ENCODE measurements around the gene GLI2.
A peak's percentile ranks its signal among the peaks of the same experiment; 100 is the strongest.

GLI2 gene

DNA sequence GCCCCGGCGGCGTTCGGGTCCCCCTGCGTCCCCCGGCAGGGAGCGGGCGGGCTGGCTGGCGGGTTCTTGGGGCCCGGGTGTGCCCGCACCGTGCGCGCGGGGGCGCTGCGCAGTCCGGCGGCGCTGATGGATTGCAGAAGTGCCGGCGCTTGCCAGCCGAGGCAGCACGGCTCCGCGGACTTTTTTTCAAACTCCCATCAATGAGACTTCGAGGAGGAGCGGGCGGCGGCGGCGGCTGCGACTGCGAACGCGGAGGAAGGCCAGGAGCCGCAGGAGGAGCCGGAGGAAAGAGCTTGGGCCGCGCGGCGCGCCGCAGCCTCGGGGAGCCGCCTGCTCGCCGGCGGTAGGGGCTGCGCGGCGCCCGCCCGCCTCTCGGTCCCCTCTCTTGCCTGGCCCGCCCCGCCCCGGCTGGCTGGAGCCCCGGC lies at the start of gene GLI2:
Gene GLI2 (plus strand): TSS at position 123 of the 425 bp plus-strand sequence. CDS start 61,453 bp downstream, outside the sequence.
- peak in 1 of 2 experiments; percentile 7 for DNase-seq

DNA sequence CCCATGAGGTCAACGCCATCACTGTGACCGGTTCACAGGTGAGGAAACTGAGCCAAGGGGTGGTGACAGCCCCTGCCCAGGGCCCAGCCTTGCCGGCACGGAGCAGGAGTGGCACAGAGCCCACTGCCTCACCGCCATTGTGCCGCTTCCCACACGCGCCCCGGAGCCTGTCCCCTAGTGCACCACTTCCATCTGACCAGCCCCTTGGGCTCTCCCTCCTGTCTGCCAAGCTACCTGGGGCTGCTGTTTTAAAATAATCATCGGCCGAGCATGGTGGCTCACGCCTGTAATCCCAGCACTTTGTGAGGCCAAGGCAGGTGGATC lies 49.7 kb upstream of the GLI2 start:
- DNase-seq = no peak

DNA sequence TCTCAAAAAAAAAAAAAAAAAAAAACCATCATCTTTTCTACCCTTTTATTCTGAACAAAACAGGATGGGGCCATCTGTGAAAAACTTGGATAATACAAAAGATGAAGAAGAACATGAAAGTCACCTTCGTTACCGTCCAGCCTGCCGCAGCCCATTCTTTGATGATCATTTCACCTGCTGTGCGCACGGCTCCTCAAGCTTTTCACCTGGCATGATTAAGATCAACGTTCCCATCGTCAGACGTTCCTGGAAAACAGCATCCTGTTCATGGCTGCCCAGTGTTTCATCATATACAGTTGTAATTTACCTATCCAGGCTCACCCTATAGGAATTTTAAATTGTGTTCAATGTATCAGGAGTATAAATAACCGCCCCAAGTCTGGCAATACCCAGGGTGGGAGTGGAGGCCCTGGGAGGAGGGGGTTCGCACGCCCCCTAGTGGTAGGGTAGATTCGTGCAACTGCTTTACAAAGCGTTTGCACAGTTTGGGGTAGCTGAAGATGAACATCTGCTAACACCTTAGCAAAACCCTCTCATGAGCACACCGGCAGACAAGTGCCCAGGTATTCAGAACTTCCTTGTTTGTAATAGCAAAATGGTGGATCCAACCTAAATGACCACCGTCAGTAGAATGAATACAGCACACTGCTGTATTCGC lies 49.0 kb upstream of the GLI2 start:
- no peak for DNase-seq

DNA sequence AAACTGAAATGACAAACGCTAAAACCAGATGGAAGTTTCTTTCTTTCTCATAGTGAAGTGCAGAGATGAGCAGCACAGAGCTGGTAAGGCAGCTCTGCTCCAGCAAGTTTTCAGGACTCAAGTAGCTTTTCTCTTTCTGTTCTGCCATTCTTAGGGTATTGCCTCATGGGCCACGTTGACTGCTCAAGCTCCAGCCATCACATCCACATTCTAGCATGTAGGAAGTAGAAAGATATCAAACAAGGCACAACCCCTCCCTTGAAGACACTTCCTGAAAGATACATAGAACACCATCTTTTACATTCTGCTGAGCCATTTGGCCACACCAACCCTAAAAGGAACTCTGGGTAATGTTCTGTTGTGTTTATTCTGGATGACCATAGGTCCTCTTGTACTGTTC lies 48.5 kb upstream of the GLI2 start:
- DNase-seq = no peak

DNA sequence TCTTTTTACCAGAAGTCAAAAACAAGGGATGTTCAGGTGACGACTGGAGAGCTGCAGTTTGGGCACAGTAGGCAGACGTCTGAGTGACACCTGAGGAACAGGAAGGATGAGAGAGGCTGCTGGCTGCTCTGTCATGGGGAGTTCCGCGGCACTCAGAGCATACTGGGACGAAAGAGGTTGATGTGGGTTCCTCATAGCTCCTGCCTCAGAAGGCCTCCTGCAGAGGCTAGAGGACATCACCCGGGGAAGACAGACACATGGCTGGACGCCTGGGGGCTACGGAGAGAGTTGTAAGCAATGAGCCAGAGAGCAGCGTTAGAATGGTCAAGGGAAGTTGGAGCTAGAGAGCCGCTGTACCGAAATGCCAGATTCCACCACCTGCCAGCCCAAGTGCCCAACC lies 45.1 kb upstream of the GLI2 start:
- DNase-seq = no peak

DNA sequence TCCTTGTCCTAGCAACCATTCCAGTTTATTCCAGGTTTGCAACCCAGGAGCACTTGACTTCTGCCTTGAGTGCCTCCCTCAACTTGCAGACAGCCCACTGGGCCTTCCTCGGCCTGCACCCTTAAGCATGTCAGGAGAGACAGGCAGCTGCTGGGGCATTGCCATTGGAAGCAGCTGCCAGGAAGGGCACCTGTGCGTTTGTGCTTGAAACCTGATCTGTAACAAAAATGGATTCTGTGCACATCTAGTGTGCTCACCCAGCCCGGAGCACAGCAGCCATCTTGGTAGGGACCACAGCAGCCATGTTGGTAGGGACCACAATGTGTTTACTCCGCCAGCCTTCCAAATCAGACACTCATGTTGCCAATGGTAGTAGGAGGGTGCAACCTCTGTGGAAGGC lies 44.3 kb upstream of the GLI2 start:
- DNase-seq = no peak

DNA sequence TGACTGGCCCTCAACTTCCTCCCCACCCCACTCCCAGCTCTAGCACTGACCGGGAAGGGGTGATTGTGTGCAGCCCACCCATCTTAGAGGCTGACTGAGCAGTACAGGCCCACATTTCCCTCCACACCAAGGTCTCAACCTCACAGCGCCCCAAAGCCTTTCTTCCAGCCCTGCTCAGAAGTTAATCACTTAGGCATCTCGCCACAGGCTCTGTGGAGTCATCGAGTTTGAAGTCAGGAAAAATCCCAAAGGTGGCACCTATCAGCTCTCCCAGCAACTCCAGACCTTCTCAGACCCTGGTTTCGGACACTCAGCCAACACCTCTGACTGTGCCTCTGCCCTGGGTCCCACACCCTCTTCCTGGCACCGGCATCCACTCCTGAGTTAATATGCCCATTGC lies 43.0 kb upstream of the GLI2 start:
- DNase-seq = no peak

DNA sequence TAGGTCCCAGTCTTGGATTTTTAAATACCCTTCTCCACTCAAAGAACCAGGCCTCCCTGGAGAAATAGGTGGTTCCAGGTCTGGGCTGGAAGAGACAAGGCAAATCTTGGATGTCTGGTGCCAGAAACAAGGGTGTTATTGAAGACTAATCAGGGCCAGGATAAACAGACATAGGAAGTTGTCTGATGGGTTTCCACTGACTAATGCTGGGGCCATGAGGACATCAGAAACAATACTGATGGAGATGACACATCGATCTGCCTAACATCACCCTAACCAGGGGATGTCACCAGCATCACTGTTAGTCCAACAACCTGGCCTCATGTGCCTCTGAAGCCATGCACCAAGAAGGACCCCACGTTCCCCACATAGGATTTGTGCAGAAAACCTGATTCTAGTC lies 42.5 kb upstream of the GLI2 start:
- DNase-seq = no peak

DNA sequence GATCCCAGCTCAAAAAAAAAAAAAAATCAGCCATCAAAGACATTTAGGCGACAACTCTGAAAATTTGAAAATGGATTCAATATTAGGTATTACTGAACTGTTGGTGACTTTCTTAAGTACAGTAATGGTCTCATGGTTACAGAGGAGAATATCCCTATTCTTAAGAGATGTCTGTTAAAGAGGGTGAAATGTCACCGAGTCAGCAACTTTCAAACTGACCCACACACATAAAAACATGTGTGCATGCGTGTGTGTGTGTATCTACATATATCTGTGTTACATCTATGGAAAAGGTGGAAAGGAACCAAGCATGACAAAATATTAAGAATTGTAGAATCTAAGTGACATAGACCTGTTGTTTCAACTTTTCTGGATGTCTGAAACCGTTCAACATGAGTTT lies 41.6 kb upstream of the GLI2 start:
- no peak for DNase-seq

DNA sequence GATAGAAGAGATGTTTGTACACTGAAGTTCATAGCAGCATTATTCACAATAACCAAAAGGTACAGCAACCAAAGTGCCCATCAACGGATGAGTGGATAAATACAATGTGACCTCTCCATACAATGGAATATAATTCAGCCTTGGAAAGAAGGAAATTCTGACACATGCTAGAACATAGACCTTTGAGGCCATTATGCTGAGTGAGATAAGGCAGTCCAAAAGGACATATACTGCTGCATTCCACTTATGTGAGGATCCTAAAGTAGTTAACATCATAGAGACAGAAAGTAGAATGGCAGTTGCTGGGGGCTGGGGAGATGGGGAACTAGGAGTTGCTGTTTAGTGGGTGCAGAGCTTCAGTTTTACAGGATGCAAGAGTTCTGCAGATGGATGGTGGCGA lies 38.2 kb upstream of the GLI2 start:
- no peak for DNase-seq

DNA sequence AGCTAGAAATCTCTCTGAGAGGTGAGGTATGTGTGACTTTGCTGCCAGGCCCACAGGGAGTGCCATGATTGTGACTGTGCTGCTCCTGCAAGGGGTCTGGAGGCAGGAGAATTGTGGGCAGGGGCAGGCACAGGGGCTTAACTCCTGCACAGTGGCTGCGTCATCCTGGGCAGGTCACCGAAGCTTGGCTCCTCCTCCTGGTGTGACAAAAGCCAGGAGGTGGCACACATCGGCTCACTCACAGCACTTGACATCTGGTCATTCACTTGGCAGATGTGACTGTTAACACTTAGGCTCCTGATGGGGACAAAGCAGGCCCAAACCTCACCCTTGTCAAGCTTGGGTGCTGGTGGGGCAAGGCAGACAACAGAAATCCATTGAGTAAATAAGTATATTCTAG lies 36.4 kb upstream of the GLI2 start:
- DNase-seq = no peak

DNA sequence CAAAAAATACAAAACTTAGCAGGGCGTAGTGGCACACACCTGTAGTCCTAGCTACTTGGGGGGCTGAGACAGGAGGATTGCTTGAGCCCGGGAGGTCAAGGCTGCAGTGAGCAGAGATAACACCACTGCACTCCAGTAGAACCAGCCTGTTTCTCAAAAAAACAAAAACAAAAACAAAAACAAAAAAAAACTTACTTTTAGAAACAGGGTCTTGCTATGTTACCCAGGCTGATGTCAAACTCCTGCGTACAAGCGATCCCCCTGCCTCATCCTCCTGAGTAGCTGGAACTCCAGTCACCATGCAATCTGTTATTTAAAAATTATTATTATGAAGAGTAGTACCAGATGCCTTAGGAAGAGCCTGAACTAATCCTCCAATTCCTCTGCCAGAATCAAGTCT lies 35.0 kb upstream of the GLI2 start:
- DNase-seq = no peak

DNA sequence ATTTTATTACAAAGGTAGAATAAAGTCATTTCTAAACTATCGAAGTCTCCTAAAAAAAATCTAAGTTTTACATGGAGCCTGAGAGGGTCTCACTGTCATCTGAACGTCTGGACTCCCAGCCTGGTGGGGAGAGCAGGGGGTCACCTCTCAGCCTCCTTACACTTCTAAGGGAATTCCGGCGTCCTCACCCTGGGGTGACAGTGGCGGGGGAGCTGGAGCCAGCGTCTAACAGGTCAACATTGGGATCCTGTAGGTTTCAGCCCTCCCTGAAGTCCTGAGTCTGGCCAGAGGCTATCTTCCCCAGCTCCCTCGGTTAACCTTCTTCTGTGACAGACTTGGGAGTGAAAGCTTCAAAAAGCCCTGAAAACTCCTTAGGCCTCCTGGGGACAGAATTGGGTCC lies 34.6 kb upstream of the GLI2 start:
- no peak for DNase-seq

DNA sequence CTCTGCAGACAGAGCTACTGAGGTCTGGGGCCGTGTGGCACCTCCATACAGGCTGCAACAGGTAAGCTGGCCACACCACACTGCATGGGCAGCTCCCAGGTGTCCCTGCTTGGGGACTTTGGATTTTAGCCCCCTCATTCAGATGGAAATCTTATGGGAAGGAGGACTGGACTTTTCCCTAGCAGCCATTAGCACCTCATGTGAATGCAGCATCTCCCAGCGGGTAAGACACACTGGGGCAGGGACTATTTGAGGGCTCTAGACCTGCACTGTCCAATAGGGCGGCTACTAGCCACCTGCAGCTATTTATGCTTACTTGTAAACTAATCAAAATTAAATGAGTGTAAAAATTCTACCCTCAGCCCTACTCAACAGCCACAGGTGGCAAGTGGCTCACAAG lies 34.2 kb upstream of the GLI2 start:
- no peak for DNase-seq

DNA sequence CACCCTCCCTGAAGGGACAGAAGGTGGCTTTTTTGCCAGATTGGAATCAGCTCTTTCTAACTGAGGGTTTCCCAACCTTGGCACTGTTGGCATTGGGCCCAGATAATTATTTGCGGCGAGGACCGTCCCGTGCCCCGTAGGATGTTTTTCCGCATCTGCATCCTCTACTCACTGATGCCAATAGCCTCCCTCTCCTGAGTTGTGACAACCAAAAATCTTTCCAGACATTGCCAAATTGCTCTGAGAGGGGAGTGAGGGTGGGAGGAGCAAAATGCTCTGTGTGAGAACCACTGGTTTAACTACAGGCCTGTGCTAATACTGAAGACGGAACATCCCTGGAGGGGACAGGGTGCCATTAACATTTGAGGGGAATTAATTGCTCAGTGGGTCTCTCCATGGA lies 33.6 kb upstream of the GLI2 start:
- DNase-seq = no peak

DNA sequence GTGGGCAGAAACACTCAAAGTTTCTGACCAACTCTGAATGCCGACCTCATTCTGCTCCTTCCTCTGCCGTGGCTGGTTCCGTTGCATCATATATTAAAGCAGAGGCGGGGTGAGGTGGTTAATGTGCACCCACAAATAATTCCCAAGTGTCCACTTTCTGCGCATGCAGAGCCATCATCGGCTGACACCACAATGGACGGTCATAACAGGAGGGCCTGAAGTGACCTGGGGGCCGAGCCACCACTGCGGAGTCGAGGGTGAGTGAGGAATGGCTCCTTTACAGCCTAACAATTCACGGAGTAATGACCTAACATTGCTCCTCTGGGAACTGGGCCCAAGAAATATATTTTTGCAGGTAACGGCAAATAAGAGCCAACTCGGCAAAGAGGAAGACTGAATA lies 32.9 kb upstream of the GLI2 start:
- DNase-seq = no peak

DNA sequence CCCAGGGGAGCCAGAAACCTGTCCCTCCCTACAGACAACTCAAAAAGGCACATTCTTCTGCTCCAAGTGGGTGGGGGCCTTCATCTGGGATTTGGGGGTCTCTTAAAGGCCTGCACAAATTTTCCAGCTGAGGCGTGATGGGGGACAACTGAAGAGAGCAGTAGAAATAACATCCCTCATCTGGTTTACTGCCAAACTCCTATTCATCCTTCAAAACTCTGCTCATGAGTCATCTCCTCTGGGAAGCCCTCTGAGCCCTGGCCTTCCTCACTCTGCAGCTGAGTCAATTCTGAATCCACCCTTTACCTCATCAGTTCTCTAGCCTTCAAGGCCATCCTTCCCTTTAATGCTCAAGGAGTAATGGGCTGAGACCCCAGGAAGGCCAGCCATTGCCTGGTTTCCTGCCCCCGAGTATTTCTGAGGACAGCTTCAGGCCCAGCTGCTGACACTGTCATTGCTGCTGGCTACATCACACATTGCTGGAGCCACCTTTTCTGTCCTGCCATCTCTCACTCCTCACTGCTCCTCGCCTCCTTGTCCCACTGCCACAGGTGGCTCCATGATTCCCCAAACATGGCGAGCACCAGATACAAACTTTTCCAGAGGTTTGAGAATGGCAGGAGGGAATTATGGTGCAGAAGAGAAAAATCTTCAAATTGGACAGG lies 32.2 kb upstream of the GLI2 start:
- no peak for DNase-seq

DNA sequence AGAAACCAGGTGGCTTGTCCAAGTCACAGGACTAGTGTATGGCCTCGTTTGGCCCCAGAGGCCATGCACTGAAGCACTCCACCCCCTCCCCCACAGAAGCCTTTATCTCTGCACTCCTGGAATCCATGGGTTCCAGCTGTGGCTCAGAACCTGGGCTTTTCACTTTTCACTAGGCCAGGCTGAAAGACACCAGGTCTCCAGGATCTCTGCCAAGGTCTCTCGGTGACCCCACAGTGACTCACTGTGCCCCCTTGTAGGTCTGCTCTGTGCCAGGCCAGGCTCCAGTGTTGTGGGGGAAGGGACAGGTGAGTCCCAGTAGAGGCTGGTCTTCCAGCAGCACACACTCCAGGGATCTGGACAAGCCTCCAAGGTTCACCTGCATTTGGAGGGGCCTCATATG lies 31.0 kb upstream of the GLI2 start:
- DNase-seq = no peak

DNA sequence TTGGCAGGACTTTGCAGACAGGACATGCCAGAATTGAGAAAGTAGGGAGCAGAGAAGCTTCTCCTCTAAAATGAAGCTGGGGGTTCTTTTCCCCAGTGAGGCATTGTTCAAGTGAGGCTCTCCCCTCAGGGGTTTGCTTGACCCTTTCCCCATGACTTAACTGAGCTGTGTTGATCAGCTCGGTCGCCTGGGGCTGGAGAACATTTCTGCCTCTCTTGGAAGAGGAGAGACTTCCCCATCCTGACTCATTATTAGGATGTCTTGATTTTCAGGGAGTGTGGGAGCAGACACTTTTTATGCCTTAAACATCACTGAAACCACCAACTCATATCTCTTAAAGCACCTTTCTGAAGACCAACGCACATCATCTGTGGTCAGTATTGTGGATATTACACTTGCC lies 27.9 kb upstream of the GLI2 start:
- no peak for DNase-seq

DNA sequence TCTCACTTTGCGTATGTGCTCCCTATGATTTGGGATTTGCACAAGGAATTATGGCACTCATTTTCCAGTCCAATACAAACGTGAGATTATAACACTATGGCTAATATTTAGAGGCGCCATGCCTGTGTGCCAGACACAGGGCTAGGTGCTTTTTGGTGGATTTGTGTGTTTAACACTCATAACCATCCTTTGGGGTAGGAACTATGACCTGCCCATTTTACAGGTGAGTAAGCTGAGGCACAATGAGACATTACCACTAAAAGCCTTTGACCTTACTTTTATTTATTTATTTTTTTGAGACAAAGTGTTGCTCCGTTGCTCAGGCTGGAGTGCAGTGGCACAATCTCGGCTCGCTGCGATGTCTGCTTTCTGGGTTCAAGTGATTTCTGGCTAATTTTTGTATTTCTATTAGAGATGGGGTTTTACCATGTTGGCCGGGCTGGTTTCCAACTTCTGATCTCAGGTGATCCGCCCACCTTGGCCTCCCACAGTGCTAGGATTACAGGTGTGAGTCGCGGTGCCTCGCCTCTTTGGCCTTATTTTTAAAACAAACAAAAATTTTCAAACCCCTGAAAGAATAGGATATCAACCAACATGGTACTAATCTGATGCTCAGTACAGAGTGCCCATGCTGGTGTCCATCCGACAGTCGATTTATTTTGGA lies 26.6 kb upstream of the GLI2 start:
- no peak for DNase-seq

DNA sequence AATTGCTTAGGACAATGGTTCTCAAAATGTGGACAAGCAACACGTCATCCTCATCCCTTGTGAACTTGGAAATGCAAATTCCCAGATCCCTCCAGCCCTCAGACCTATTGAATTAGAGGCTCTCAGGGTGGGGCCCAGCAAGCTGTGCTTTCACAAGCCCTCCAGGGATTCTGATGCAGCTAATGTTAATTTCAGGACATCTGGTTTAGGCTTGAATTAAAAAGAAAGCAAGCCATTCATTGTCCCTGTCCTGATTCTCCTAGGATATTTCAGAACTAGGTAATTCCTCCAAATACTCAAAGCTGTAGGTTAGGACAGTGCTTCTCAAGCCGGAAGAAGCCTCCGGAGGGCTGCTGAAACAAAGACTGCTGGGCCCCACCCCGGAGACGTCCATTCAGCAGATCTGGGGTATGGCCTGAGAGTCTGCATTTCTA lies 26.0 kb upstream of the GLI2 start:
- DNase-seq = no peak

DNA sequence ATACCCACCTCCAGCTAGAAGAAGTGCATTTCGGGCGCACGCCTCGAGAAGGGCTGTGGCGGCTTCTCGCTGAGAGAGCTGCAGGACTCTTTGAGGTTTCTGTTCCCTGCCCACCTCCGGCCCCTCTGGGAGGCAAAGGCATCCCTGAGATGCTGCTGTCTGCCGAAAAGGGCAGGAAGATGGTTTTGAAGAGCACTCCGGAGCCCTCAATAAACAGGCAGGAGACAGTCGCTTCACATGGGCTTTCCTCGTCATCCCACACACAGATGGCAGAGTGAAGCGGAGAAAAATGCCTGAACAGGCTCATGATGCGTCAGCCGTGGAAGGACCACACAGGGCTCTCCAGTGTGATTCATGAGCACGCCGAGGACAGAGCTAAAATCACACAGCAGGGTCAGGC lies 25.4 kb upstream of the GLI2 start:
- DNase-seq = no peak

DNA sequence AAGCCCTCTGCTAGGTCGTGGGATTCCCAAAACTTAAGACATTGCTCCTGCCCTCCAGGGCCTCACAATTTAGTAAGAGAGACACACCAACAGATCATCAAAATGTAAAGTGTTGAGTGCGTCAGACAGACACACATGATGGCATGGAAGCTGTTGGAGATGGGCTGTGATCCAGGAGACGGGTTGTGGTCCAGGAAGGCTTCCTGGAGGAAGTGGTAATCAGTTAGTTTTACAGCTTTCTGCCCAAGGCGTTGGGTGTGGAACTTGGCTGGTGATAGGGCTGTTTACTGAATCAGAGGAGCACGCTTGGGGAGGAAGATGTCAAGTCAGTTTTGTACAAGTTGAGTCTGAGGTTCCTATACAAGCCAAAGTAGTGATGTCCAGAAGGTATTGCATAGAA lies 24.0 kb upstream of the GLI2 start:
- DNase-seq = no peak

DNA sequence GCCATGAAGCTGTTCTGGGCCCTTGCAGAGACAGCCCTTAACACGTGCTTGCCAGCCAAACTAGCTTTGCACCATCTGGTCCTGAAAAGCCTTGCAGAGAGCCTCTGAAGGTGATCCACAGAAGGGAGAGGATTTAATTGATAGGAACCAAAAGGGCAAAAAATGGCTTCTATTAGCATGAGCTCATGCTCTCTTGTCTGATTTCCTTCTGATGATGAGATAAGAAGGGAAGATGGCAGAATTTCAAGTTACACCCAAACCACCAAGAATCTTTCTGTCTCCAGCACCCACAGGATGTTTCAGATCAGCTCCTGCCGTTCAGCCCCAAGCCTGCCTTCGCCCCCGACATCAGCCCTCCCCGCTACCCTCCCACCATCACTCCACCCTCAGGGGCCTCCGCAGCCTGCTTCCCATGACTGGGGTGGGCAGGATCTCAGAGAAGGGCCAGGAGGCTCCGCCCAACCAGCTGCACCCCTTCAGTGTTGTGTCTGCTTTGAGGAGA lies 23.4 kb upstream of the GLI2 start:
- DNase-seq = no peak

DNA sequence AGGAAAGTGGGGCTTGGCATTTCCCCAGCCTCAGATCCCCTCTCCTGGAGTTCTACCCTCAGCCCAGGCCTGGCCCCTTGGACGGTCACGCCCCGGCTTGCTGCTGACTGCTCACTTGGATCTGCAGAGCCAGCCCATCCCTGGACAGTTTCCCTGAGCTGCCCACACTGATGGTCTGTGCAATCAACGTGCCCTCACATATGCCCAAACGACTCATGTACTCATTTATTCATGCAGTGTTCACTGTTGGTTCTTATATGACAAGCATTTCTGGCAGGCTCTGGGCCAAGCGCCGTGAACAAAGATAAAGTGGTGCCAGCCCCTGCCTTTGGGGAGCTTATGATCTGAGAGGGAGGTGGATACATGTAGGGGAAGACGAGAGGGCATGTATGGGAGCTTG lies 20.3 kb upstream of the GLI2 start:
- DNase-seq = no peak

Data from stimulated activated CD4-positive, alpha-beta T cell treated with anti-CD3 and anti-CD28 coated beads, Interleukin-4, amount 100 ng/mL, for 4 hours (primary cell).